Bronchial smooth muscle cell (primary cell): ENCODE results near the gene PKN2. TPM values are rescaled to one million over a fixed set of nuclear protein-coding genes. Genes with fewer than 3 reads are reported as not detected.

Source experiments
- total RNA-seq: library from RNA; depleted of rRNA; stranded (reverse); fragments of >200 nt; gene quantifications from 2 replicates; pipeline ENCODE4 v1.2.1, GENCODE V29; 2014

Gene PKN2
- 13.8 and 18.0 TPM in 2 replicates for total RNA-seq

GRCh38 chr1:88683541-88684481 lies at the start of gene PKN2:
TSS of gene PKN2 (plus strand) at chr1:88684273. CDS start at chr1:88684581, 308 bp downstream.

Other genes starting within 250 kb of the PKN2 start
- gene GTF2B, start 207.3 kb downstream of the PKN2 start, total RNA-seq, result 41.0 and 46.2 TPM in 2 replicates